Fibroblast of skin of back (primary cell): ENCODE results near the gene ITPA. TPM values are rescaled to one million over a fixed set of nuclear protein-coding genes. Genes with fewer than 3 reads are reported as not detected.

Experiments used
- DNase-seq: peaks from one replicate; pipeline ENCODE4 v3.0.0-alpha.2; 2013
- polyA plus RNA-seq, 2 experiments: library from polyadenylated mRNA; unstranded; fragments of 120-200 nt; gene quantifications; one replicate each; pipeline ENCODE4 v1.2.1, GENCODE V29; 2013; ENCODE audit not compliant: insufficient read length in 2 of 2

The ITPA gene
- 61.4 TPM for polyA plus RNA-seq (2013, experiment 1 of 2; ENCODE audit: insufficient read length)
- 41.8 TPM for polyA plus RNA-seq (2013, experiment 2 of 2; ENCODE audit: insufficient read length)

DNA sequence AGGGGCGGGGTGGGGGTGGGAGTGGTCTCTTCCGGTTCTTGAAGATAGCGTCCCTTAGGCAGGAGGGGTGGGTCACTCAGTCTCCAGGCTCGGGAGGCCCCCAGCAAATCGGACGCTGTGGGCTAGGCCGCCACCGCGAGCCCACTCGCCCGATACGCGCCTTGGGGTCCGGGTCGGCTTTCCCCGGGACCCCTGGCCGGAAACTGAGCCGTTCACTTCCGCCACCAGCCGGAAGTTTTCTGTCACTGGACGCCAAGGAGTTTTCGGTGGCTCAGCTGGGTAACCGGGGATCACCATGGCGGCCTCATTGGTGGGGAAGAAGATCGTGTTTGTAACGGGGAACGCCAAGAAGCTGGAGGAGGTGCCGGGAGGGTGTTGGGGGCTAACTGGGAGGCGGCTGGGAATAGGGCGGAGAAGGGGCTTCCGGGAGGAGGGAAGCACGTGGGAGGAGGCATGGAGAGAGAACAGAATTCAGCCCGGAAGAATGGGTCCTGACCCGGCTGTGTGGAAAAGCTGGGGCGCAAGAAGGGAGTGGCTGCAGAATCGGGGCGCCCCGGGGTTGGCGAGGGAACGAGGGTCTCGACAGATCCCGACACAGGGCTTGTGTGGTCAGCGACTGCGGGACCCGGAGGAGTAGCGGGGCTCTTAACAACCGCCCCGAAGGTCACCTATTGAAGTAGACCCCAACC is at the start of gene ITPA:
Gene ITPA (plus strand): TSS at position 242 of the 689 bp plus-strand sequence. CDS start 54 bp downstream, at position 296.
- peak; percentile 56 for DNase-seq

DNA sequence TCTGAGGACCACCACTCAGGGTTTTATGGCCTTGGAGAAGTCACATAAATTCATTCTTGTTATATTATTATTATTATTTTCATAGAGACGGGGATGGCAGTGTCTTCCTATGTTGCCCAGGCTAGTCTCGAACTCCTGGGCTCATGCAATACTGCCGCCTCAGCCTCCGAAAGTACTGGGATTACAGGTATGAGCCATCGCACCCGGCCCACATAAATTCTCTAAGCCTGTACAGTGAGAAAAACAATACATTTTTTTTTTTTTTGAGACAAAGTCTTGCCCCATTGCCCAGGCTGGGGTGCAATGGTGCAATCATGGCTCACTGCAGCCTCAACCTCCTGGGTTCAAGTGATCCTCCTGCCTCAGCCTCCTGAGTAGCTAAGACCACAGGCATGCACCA is 48.9 kb upstream of the ITPA start:
- DNase-seq: no peak

DNA sequence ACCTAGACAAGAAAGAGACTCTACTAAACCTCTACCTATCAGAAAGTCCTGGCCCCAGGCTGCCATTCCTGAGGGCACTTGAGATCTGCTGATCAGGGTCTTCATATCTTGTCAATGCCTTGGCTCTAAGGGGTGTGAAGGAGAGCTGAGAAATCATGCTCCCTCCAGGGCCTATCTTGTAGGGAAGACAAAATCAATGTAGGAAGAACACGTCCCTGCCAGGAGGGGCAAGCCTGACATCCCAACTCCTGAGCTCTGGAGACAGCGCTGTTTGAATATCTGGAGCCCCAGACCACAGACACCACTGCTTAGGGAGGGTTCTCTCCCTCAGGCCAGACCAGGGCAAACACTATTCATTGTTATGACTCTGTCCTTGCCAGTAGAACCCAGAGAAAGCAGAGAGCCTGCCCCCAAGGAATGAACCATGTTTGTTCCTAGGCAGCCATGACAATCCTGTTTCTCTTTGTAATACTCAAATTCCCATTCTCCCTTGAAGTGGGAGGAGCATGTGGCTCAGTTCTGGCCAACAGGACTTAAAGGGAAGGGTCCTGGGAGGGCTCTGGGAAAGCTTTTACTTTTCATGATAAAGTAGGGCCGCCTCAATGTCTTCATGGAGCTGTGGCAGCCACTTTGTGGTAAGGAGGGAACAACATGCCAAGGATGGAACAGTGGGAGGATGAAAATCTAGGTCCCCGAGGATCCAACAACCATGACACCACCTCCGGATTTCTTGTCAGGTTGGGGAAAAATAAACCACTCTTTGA is 47.8 kb upstream of the ITPA start:
- DNase-seq: no peak

DNA sequence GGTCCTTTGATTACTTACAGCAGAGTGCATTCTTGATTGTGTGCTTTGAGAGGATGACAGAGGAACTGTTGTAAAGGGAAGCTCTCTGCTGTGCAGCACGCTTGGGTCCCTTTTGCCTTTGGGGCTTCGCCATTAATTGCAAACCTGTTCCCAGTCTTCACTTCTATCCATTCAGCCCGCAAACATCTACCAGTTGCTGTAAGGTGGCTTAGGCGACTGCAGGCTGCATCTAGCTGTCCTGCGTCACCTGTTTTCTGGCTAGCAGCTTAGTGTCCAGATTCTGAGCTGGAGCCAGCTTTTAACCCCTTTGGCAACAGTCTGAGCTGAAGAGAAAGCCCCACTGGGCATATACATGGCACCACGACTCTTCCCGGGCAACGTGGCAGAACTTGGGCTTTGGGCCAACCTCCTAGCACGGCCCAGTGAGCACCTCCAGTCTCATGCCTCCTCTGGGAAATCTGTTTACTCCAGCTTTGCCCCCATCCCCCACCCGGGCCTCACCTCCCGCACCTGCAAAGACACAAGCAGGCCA is 47.2 kb upstream of the ITPA start:
- no peak for DNase-seq

DNA sequence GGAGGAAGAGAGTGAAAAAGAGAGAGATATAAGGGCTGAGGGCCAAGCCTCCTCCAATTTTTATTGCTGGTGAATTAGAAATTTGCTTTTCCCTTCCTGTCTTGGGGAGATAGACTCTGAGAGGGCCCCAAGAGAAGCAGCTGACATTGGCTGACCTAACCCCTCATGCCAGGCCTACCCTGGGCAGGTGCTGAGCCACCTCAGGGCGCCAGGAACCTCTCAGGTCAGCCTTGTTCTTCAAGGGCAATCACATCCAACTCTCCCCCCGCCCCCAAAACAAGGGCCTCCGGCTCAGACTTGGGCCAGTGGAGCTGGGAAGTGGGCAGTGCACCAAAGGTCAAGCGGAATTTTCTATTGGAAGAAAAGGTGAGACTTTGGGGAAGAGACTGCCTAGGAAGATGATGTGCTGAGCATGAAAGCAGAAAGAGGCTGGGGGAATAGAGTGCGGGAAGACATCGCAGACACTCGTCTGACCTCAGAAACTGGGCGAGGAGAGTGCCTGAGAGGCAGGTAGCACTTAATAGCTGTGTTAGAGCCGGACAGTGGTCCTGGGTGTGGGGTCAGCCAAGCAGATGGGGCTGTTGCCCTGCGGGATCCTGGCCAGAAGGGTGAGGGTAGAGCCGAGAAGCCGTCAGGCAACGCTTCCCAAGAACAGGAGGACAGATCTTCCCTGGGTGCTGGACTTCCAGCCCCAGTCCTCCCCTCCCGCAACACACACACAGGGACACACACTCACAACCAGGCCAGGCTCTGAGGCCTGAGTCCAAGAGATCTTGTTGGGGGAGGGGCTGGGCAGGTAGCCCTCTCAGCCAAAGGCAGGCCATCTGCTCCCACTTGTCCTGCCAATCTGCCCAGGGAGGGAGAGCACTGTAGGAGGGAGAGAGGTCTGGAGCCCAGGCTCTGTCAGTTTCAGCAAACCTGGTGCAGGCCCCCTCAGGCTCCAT is 45.9 kb upstream of the ITPA start:
- no peak for DNase-seq

DNA sequence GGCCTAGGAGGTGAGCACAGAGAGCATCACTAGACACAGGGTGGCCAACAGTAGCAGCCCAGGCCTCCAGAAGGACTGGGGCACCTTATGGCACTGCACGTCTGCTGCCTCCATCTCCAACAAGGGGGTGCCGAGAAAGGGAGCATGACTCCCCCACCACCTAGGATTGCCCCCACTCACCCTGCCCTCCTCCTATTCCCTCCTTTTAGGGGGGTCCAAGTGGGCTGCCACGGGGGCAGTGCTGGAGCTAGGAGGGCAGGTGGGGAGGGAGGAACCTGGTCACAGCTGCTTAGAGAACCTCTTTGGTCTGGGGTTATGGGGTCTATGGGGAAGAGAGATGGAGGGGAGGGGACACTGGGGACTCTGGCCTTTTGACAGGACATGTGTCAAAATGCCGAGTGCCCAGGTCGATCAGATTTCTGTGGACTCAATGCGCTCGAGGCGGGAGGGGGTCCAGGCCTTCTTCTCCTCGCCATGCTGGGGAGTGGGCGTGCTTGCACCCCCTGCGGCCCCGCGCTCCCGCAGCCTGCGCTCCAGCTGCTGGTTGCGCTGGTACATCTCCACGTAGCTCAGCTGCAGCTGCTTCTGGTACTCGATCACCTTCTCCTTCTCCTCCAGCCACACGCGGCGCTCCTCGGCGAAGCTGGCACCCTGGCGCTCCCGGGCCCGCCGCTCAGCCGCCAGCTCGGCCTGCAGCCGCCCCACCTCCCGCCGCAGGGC is 45.1 kb upstream of the ITPA start:
- no peak for DNase-seq

DNA sequence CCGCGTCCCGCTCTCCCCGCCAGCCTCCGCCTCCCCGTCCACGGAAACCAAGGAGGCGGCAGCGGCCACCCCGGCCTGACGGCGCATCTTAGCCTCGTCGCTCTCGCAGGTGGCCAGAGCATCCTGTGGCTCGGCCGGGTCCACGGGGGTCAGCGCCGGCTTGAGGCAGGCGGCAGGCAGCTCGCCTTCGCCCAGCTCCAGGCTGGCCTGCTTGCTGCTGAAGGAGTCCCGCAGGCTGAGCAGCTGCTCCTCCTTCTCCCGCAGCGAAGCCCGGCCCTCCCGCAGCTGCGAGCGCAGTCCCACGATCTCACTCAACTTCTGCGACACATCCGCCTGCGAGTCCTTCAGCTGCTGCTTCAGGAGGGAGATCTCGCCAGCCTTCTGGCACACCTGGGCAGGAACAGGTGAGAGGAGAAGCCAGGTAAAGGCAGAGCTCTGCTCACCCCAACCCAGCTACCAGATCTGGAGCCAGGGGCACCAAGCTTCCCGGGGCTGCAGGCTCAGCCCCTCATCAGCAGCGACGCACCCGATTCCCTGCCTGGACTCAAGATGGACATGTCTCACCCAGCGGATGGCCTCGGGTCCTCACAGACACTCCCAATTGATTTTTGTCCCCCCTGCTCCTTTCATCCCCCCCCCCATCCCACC is 44.4 kb upstream of the ITPA start:
- no peak for DNase-seq

DNA sequence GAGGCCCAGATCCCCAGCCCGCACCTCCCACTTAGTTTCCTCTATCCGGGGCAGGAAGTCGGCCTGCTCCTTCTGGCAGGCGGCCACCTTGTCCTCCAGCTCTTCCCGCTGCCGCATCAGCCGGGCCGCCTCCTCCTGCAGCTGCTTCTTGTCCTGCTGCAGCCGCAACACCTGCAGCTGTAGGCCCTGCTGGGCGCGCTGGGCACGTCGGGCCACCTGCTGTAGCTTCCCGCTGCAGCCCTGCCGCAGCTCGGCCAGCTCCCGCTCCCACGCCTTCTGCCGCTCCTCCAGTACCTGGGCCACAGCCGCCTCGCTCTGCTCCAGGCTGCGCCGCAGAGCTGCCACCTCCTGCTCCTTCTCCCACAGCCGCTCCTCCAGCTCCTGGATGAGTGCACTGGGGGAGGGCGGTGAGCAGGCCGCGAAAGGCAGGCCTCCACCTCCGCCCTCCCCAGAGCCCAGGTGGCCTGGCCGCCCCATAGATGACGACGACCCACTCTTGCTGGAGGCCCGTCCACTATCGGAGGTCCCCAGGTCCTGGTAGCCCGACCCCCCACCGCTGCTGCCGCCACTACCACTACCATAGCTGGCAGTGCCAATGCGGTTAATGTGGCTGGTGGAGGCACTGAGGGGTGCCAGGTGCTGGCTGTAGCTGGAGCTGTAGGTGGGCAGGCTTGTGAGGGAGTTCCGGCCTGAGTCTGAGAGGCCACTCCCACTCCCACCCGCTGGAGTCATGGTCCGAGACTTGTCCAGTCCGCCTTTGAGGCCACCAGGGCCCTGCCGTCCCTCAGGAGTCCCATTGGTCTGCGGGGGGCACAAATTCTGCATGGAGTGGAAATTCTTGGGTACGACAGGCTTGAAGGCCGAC is 43.6 kb upstream of the ITPA start:
- DNase-seq: peak; percentile 32

DNA sequence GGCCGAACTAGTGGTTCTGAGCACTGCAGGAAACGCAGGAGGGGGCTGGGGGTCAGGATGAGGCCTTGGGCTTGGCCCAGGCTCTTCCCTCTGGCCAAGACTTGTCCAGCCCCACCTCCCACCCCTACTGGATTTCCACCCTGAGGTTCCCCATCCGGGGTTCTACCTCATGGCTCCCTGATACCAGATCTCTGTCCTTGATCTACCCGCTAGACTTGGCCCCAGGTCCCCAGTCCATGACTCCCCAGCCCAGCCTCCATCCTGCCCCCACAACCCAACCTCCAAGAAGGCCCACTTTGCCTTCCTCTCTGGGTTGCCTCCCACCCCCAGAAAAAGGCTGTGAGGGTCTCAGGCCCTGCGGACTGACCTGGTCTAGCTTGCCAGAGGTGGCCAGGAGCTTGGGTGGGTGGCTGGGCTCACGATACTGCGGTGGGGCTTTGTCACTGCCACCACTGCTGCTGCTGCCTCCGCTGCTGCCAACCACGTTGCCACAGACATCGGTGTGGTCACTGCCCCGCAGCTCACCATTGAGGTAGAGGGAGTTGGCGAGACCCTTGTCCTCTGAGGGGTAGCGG is 42.9 kb upstream of the ITPA start:
- no peak for DNase-seq

DNA sequence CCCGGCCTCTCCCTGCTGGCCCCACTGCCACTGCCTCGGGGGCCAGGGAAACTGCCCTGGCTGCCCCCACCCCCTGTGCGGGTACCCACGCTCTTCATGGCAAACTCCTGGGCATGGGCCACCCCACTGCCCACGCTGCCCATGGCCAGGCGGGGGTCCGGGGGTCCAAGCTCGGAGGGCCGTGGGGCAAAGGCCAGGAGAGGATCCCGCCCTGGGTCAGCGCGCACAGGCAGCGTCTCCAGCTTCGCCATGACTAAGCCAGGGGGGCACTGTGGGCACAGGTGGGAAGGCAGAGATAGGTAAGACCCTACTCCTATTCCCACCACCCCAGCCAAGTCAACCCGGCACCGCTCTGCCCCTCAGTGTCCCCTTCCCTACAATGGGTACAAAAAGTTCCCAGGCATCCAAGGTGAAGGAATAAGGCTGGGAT is 42.4 kb upstream of the ITPA start:
- DNase-seq: no peak

DNA sequence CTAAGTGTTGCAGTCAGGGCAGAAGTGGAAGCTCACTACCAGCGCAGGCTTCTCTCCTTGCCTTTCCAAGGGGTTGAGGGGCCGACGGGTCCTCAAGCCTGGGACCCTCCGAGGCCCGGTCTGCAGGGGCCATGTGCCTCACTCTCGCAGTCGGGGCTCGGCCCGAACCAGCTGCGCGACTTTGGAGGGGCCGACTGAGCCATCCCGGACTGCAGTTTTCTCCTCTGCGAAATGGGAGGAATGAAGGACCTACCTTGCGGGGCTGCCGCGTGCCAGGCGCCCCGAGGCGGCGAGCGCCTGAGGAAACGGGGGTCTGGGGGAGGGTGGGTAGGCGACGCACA is 41.6 kb upstream of the ITPA start:
- no peak for DNase-seq

DNA sequence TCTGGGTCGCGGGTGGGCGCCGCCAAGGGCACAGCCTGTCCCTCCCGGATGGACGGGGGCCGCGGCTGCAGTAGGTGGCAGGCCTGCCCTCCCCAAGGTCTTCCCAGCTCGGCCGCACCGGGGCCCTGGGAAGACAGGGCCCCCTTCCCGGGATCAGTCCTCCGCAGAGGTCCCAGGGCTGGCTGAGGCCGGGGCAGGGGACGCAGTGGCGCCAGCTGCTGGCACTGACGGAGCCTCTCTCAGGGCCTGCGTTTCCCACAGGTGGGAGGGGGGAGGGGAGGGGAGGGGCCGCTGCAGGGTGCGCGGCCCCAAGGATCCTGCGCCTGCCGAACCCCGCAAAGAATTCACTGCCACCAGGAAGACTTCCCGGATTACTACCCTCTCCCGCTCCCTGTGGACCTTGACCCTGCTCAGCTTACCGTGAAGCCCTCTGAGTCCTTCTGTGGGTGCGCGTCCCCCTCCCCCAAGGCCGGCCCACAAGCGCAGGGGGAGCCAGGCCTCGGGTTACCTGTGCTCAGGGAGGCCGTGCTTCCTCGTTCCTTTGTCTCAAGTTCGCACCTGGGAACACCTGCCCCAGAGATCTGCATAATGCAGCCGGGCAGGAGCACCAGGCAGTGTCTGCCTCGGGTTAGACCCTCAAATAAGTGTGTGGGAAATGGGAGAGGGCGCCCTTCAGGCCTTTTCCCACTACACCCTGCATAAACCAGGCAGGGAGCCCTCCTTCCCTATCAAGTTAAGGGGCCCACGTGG is 41.0 kb upstream of the ITPA start:
- DNase-seq: no peak

DNA sequence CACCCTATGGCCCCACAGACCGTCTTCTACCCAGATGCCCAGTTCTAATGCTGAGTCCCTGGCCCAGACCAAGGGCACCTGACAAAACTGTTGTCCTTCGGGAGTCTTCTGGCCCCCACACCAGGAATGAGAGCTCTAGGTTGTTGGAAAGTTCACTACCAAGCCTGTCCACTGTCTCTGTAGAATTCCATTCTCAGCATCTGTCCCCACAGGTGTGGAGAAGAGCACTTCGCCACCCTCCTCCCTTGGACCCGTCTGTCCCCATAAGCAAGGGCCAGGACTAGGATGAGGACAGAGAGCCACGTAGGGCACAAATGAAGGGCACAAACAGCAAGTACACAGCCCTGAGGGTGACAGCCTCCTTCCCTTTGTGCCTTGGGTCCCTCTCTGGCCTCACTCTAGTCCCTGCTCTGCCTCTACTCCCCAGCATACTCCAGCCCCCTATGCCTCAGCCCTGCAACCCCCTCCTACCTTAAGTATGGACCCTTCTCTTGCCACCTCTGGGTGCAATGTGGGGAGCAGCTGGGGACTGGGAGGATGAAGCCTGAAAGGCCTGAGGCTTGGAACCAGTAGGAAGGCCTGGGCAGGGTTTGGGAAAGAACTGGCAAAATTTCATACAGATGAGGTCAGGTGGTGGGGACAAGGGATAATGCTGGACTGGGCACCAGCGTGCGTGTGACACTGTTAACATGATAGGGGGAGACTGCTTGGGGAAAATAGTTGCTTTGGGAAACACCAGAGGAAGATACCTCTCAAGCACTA is 40.3 kb upstream of the ITPA start:
- no peak for DNase-seq

DNA sequence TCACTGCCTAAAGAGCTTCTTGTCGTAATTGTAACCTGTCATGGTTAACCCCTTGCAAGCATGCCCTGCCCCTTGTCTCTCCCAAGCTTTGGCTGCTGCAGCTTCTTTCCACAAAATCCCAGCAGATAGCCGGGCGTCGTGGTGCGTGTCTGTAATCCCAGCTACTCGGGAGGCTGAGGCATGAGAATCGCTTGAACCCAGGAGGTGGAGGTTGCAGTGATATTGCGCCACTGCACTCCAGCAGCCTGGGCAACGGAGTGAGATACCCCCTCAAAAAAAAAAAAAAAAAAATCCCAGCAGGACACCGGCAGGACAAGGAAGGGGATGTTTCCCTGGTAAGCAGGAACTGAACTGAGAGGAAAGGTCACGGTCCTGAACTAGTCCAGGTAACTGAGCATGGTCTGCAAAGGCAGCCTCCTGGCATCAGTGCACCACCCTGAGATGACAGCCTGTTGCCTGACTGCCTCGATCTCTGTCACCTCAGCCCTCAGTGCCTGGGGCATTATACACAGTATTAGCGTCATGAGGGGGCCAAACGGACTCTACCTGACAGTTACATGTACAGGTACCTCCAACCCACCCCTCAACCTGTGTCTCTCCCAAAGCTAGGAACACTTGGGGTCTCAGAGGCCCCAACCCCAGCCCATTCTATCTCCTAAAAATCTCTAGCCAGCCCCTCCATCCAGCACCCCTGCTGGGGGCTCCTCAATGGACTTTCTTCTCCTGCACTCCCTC is 37.7 kb upstream of the ITPA start:
- no peak for DNase-seq

DNA sequence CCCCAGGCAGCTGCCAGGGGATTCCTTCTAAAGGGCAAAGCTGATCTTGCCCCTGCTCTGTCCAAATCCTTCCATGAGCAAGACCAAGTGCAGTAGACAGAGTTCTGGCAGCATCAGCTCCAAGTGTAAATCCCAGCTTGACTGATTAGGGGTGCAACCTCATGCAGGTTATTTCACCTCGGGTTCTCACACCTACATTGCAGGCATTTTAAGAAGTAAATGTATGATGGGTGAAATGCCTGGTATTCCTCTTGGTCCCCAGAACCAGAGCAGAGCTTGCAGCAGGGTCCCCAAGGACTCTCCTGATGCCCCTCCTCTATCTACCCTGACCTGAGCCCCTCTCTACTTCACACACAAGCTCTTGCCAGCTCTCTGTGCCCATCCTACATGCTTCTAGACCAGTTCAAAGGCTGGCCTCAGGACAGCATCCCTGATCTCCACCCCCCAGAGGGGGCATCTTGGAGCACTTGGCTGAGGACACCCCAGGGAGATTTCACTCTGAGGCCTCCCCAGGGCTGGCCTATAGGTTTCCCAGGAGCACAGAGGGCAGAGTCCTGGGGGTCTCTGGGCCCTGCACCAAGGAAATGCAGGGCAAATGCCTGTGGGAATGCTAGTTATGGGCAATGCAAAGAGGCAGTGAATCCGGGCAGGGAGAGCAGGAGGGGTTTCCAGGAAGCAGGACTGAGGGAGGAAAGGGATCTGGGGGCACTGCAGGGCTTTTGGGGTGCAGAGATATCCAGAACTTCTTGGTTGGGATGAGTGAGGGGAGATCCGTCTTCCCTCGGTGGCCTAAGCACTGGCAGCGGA is 37.0 kb upstream of the ITPA start:
- no peak for DNase-seq

DNA sequence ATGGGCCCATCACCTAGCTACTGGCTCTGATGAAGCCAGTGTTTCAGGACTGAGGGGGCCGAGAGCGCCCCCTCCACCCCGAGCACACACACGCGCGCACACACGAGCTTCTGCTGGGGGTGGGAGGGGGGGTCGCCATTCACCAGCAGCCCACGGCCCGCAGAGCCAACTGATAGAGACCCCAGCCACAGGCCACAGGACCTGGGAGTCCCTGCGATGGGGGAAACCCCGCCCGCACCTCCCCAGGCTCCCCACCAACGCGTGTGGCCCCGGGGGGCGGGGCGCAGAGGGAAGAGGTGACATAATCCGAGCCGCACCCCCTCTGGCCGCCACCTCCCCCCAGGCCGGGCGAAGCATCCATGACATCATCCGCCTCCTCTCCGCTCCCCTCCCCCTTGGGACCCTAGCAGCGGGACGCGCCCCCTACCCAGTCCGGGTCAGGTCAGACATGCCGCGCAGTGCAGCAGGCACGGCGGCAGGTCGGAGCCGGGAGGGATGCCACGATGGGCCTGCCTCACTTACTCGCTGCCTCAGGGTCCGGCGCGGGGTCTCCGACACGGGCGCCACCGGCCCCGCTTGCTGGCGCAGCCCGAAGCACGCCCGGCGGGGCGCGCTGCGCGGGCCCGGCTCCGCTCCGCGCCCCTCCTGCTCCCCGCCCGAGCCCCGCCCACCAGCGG is 36.2 kb upstream of the ITPA start, which contains the start of gene LZTS3:
Gene LZTS3 (minus strand): TSS at position 617 of the 677 bp plus-strand sequence. CDS start 6,386 bp downstream, outside the sequence.
- peak; percentile 68 for DNase-seq
